ENCODE data around the gene LBR. TPM values are rescaled to one million over a fixed set of nuclear protein-coding genes. Genes with fewer than 3 reads are reported as not detected.

Gene LBR
- total RNA-seq, 1 experiment from 2014 or later, result 86.0 TPM

DNA sequence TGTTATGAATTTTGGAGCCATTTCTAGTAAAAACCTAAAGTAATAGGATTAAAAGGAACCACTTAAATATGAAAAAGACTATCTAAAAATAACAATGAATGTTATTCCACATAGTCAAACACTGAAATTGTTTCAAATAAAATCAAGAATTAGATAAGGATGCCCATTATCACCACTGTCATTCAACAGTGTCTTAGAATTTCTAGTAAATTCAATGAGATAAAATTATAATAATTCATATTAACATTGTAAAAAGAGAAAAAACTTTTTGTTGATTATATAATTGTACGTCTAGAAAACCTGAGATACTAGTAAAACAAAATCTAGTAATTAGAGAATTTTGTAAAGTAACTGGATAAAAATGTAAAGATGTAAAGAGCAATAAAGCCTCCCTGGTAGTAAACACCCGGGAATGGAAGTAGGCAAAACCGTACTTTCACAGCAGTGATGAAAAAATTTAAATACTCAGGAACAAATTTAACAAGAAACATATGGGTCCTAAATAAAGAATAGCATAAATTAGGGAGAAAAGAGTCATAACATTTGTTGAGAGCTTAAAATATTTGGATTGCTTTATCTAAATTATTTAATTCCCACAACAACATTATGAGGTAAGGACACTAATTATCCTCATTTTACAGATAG is 56.4 kb downstream of the LBR start (continued):
- TF ChIP-seq, protein P1, sequence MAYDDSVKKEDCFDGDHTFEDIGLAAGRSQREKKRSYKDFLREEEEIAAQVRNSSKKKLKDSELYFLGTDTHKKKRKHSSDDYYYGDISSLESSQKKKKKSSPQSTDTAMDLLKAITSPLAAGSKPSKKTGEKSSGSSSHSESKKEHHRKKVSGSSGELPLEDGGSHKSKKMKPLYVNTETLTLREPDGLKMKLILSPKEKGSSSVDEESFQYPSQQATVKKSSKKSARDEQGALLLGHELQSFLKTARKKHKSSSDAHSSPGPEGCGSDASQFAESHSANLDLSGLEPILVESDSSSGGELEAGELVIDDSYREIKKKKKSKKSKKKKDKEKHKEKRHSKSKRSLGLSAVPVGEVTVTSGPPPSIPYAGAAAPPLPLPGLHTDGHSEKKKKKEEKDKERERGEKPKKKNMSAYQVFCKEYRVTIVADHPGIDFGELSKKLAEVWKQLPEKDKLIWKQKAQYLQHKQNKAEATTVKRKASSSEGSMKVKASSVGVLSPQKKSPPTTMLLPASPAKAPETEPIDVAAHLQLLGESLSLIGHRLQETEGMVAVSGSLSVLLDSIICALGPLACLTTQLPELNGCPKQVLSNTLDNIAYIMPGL (CRISPR knock-in tag; IDR thresholded peaks at IDR 0.05), result no peak

DNA sequence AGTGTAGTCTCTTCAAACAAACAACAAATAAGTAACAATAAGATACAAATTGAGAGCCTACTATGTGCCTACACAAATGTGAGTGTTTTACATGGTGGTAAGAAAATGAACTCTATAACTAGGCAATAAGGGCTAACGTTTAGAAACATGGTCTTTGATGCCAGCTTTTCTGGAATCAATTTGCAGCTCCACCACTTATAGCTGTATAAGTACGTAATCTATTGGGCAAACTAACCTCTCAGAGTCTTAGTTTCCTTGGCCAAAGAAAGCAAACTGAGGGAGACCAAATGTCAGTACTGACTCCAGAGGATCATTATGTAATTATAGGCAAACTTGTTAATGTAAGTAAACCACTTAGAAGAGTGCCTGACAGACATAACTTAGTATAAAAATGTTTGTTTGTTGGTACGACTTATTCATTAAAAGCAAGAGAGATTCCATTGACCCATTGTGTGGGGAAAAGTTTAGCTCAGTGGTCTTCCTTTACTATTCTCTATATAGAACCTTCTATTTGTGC is 59.7 kb downstream of the LBR start:
- no peak overlapping the region for H3K4me3 Mint-ChIP-seq
- H3K27ac Mint-ChIP-seq, result no peak overlapping the region
- ATAC-seq (no peak), DNase-seq (ENCODE audit: low spot score) (no peak)
- H3K4me1 Mint-ChIP-seq, result no peaks in the 10 kb centered on the region
- ChIA-PET CTCF (no interaction called here), POLR2A (no interaction called here)
- TF ChIP-seq ZNF232 (CRISPR knock-in tag; IDR thresholded peaks at IDR 0.05) (no peak), ZNF317 (CRISPR knock-in tag; IDR thresholded peaks at IDR 0.05; ENCODE audit: borderline replicate concordance, low read depth) (no peak), FOXP1 (CRISPR knock-in tag; IDR thresholded peaks at IDR 0.05; ENCODE audit: borderline replicate concordance) (no peak), GTF2I (CRISPR knock-in tag; conservative IDR thresholded peaks at IDR 0.05) (no peak), HMGA2 (CRISPR knock-in tag; IDR thresholded peaks at IDR 0.05) (no peak), ZNF219 (CRISPR knock-in tag; IDR thresholded peaks at IDR 0.05; ENCODE audit: borderline replicate concordance) (no peak), ZBTB21 (CRISPR knock-in tag; IDR thresholded peaks at IDR 0.05; ENCODE audit: borderline replicate concordance) (no peak)
- TF ChIP-seq, protein P2, sequence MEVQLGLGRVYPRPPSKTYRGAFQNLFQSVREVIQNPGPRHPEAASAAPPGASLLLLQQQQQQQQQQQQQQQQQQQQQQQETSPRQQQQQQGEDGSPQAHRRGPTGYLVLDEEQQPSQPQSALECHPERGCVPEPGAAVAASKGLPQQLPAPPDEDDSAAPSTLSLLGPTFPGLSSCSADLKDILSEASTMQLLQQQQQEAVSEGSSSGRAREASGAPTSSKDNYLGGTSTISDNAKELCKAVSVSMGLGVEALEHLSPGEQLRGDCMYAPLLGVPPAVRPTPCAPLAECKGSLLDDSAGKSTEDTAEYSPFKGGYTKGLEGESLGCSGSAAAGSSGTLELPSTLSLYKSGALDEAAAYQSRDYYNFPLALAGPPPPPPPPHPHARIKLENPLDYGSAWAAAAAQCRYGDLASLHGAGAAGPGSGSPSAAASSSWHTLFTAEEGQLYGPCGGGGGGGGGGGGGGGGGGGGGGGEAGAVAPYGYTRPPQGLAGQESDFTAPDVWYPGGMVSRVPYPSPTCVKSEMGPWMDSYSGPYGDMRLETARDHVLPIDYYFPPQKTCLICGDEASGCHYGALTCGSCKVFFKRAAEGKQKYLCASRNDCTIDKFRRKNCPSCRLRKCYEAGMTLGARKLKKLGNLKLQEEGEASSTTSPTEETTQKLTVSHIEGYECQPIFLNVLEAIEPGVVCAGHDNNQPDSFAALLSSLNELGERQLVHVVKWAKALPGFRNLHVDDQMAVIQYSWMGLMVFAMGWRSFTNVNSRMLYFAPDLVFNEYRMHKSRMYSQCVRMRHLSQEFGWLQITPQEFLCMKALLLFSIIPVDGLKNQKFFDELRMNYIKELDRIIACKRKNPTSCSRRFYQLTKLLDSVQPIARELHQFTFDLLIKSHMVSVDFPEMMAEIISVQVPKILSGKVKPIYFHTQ (CRISPR knock-in tag; IDR thresholded peaks at IDR 0.05), result no peak
- TF ChIP-seq, protein P3, sequence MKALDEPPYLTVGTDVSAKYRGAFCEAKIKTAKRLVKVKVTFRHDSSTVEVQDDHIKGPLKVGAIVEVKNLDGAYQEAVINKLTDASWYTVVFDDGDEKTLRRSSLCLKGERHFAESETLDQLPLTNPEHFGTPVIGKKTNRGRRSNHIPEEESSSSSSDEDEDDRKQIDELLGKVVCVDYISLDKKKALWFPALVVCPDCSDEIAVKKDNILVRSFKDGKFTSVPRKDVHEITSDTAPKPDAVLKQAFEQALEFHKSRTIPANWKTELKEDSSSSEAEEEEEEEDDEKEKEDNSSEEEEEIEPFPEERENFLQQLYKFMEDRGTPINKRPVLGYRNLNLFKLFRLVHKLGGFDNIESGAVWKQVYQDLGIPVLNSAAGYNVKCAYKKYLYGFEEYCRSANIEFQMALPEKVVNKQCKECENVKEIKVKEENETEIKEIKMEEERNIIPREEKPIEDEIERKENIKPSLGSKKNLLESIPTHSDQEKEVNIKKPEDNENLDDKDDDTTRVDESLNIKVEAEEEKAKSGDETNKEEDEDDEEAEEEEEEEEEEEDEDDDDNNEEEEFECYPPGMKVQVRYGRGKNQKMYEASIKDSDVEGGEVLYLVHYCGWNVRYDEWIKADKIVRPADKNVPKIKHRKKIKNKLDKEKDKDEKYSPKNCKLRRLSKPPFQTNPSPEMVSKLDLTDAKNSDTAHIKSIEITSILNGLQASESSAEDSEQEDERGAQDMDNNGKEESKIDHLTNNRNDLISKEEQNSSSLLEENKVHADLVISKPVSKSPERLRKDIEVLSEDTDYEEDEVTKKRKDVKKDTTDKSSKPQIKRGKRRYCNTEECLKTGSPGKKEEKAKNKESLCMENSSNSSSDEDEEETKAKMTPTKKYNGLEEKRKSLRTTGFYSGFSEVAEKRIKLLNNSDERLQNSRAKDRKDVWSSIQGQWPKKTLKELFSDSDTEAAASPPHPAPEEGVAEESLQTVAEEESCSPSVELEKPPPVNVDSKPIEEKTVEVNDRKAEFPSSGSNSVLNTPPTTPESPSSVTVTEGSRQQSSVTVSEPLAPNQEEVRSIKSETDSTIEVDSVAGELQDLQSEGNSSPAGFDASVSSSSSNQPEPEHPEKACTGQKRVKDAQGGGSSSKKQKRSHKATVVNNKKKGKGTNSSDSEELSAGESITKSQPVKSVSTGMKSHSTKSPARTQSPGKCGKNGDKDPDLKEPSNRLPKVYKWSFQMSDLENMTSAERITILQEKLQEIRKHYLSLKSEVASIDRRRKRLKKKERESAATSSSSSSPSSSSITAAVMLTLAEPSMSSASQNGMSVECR (CRISPR knock-in tag; IDR thresholded peaks at IDR 0.05; ENCODE audit: borderline replicate concordance), result no peak
- TF ChIP-seq, protein P4, sequence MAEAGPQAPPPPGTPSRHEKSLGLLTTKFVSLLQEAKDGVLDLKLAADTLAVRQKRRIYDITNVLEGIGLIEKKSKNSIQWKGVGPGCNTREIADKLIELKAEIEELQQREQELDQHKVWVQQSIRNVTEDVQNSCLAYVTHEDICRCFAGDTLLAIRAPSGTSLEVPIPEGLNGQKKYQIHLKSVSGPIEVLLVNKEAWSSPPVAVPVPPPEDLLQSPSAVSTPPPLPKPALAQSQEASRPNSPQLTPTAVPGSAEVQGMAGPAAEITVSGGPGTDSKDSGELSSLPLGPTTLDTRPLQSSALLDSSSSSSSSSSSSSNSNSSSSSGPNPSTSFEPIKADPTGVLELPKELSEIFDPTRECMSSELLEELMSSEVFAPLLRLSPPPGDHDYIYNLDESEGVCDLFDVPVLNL (CRISPR knock-in tag; IDR thresholded peaks at IDR 0.05; ENCODE audit: borderline replicate concordance, low read depth), result no peak
- H3K9me3 Mint-ChIP-seq, result no peaks in the 10 kb centered on the region
- H3K36me3 Mint-ChIP-seq, result no peaks in the 10 kb centered on the region
- peaks cover 54% of the 10 kb centered on the region for H3K27me3 Mint-ChIP-seq (ENCODE audit: low read depth)

DNA sequence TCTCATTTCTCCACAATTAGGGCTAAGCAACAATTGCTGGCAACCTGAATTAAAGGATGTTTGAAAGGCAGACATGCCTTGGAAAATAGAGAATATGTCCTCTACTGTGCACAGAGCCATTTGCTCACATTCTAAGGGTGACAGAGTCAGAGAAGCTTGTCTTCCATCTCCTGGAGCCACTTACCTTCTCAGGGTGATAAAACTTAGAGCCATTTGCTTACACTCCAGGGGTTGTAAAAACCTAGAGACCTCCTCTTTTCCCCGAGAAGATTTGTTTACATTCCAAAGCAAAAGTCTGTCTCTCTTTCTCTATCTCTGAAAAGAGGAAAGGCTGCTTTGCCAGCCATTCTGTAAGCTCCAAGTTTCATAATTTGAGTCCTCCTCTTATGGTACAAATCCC is 61.3 kb downstream of the LBR start:
- Mint-ChIP-seq H3K36me3 (no peaks in the 10 kb centered on the region), H3K4me3 (no peak overlapping the region), H3K27me3 (ENCODE audit: low read depth) (peaks cover 54% of the 10 kb centered on the region), H3K9me3 (no peaks in the 10 kb centered on the region), H3K27ac (no peak overlapping the region), H3K4me1 (no peaks in the 10 kb centered on the region)
- ChIA-PET POLR2A (no interaction called here), CTCF (no interaction called here)
- ATAC-seq, result no peak
- DNase-seq (ENCODE audit: low spot score), result no peak
- TF ChIP-seq, protein P5, sequence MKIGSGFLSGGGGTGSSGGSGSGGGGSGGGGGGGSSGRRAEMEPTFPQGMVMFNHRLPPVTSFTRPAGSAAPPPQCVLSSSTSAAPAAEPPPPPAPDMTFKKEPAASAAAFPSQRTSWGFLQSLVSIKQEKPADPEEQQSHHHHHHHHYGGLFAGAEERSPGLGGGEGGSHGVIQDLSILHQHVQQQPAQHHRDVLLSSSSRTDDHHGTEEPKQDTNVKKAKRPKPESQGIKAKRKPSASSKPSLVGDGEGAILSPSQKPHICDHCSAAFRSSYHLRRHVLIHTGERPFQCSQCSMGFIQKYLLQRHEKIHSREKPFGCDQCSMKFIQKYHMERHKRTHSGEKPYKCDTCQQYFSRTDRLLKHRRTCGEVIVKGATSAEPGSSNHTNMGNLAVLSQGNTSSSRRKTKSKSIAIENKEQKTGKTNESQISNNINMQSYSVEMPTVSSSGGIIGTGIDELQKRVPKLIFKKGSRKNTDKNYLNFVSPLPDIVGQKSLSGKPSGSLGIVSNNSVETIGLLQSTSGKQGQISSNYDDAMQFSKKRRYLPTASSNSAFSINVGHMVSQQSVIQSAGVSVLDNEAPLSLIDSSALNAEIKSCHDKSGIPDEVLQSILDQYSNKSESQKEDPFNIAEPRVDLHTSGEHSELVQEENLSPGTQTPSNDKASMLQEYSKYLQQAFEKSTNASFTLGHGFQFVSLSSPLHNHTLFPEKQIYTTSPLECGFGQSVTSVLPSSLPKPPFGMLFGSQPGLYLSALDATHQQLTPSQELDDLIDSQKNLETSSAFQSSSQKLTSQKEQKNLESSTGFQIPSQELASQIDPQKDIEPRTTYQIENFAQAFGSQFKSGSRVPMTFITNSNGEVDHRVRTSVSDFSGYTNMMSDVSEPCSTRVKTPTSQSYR (CRISPR knock-in tag; IDR thresholded peaks at IDR 0.05), result no peak
- TF ChIP-seq ZNF317 (CRISPR knock-in tag; IDR thresholded peaks at IDR 0.05; ENCODE audit: borderline replicate concordance, low read depth) (no peak), HMGA2 (CRISPR knock-in tag; IDR thresholded peaks at IDR 0.05) (no peak), FOXP1 (CRISPR knock-in tag; IDR thresholded peaks at IDR 0.05; ENCODE audit: borderline replicate concordance) (no peak), NFYB (CRISPR knock-in tag; conservative IDR thresholded peaks at IDR 0.05; ENCODE audit: low read depth) (no peak), MYBL2 (CRISPR knock-in tag; IDR thresholded peaks at IDR 0.05) (no peak), JUN (CRISPR knock-in tag; IDR thresholded peaks at IDR 0.05) (no peak), ZNF671 (CRISPR knock-in tag; IDR thresholded peaks at IDR 0.05) (no peak)

Measured in WTC11 (cell line).